Measurements from ENCODE around the gene HIPK2. TPM values are rescaled to one million over a fixed set of nuclear protein-coding genes. Genes with fewer than 3 reads are reported as not detected.

HIPK2 gene
- polyA plus RNA-seq, 1 donor (not counting 4 experiments of a cell fraction or from before 2014, with no cell fraction given): 5.8 TPM

GRCh38 chr7:139680676-139681462, 96.9 kb downstream of the HIPK2 start:
- Histone ChIP-seq H3K4me2 (ENCODE audit: control insufficient read depth, extremely low read depth, insufficient read depth, low read depth, low read length) (peak overlapping the region; percentile 60), H3K4me3 (ENCODE audit: control insufficient read depth in 2 of 3, extremely low read depth in 1 of 3, insufficient read depth in 2 of 3, low read depth in 1 of 3, low read length in 3 of 3) (no peak overlapping the region), H3K36me3 (ENCODE audit: control insufficient read depth in 2 of 2, extremely low read depth in 1 of 2, insufficient read depth in 2 of 2, low read length in 2 of 2) (no peaks in the 10 kb centered on the region), H3K9me1 (ENCODE audit: control insufficient read depth, extremely low read depth, insufficient read depth, low read length) (no peaks in the 10 kb centered on the region), H3K4me1 (ENCODE audit: control insufficient read depth, extremely low read depth, insufficient read depth, low read length) (peaks cover 46% of the 10 kb centered on the region), H3K9me3 (ENCODE audit: control insufficient read depth, low read depth, low read length) (peaks cover 1% of the 10 kb centered on the region), H3K9ac (ENCODE audit: control insufficient read depth, extremely low read depth, insufficient read depth, low read length) (peak overlapping the region; percentile 67), H4K20me1 (ENCODE audit: control insufficient read depth, extremely low read depth, insufficient read depth, low read length) (no peaks in the 10 kb centered on the region), H3K79me2 (ENCODE audit: control insufficient read depth, insufficient read depth, low read length) (peaks cover 4% of the 10 kb centered on the region), H2AFZ (ENCODE audit: control insufficient read depth, low read length) (no peak overlapping the region), H3K27ac (ENCODE audit: control insufficient read depth, insufficient read depth, low read length) (peak overlapping the region; percentile 94), H3K27me3 (ENCODE audit: control insufficient read depth, extremely low read depth, insufficient read depth, low read length) (no peaks in the 10 kb centered on the region)
- dilution Hi-C loops (cut with MboI; ENCODE audit: extremely low pct_ligation_motif_present, low sequenced_read_pairs): no loop called here
- no peak for TF ChIP-seq EZH2 (IDR thresholded peaks at IDR 0.05; ENCODE audit: low read length)
- TF ChIP-seq, protein P1, sequence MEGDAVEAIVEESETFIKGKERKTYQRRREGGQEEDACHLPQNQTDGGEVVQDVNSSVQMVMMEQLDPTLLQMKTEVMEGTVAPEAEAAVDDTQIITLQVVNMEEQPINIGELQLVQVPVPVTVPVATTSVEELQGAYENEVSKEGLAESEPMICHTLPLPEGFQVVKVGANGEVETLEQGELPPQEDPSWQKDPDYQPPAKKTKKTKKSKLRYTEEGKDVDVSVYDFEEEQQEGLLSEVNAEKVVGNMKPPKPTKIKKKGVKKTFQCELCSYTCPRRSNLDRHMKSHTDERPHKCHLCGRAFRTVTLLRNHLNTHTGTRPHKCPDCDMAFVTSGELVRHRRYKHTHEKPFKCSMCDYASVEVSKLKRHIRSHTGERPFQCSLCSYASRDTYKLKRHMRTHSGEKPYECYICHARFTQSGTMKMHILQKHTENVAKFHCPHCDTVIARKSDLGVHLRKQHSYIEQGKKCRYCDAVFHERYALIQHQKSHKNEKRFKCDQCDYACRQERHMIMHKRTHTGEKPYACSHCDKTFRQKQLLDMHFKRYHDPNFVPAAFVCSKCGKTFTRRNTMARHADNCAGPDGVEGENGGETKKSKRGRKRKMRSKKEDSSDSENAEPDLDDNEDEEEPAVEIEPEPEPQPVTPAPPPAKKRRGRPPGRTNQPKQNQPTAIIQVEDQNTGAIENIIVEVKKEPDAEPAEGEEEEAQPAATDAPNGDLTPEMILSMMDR (optimal IDR thresholded peaks at IDR 0.05 in 1 of 3, IDR thresholded peaks at IDR 0.05 in 1 of 3, conservative IDR thresholded peaks at IDR 0.05 in 1 of 3; ENCODE audit: extremely low read depth in 1 of 3, insufficient read depth in 2 of 3, low read length in 3 of 3): no peak
- FAIRE-seq (peak; percentile 44), DNase-seq (ENCODE audit: low read depth, low spot score) (peak; percentile 78)

DNA sequence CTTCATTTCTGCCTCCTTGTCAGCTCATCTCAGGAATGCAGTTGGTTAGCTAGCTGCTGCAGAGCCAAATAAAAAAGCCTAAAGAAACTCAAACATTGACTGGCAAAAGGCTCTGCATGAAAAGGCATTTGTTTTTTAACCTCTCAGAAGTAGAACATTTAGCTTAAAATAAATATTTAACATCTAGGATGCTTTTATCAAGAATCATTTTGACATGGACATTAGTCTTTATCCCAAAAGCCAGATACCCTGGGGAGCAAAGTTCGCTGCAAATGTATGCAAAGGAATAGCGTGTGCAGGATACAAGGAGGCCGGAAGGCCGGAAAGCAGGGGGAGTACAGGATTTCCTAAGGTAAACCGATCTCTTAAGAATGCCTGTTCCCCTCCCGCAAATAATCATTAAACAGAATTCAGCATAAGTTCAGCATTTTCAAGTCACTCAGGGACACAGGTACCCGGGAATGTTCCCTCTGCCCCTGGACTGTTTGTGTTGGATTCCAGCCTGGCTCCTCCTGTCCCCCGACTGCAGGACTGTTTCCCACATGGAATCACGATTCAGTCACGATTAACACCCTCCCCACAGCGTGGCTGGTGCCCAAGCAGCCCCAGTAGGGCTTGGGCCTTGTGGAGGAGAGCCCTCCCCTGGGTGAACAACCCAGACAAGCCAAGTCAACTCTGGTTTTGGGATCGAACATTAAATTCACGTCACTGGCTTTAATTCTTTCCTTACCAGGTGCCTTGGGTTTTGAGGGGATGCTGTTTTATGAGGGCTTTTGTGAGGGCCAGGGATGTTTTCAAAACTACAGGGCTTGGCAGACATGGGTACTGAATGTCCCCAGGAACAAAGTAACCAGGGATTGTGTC, 97.8 kb downstream of the HIPK2 start:
- DNase-seq (ENCODE audit: low read depth, low spot score) (no peak), FAIRE-seq (no peak)
- Histone ChIP-seq H3K36me3 (ENCODE audit: control insufficient read depth in 2 of 2, extremely low read depth in 1 of 2, insufficient read depth in 2 of 2, low read length in 2 of 2) (no peaks in the 10 kb centered on the region), H3K9me3 (ENCODE audit: control insufficient read depth, low read depth, low read length) (no peaks in the 10 kb centered on the region), H3K9ac (ENCODE audit: control insufficient read depth, extremely low read depth, insufficient read depth, low read length) (peak overlapping the region; percentile 67), H3K4me1 (ENCODE audit: control insufficient read depth, extremely low read depth, insufficient read depth, low read length) (peaks cover 46% of the 10 kb centered on the region), H3K4me2 (ENCODE audit: control insufficient read depth, extremely low read depth, insufficient read depth, low read depth, low read length) (peak overlapping the region; percentile 60), H3K79me2 (ENCODE audit: control insufficient read depth, insufficient read depth, low read length) (peaks cover 4% of the 10 kb centered on the region), H3K27ac (ENCODE audit: control insufficient read depth, insufficient read depth, low read length) (peak overlapping the region; percentile 94), H4K20me1 (ENCODE audit: control insufficient read depth, extremely low read depth, insufficient read depth, low read length) (no peaks in the 10 kb centered on the region), H3K9me1 (ENCODE audit: control insufficient read depth, extremely low read depth, insufficient read depth, low read length) (no peaks in the 10 kb centered on the region), H2AFZ (ENCODE audit: control insufficient read depth, low read length) (no peak overlapping the region), H3K4me3 (ENCODE audit: control insufficient read depth in 2 of 3, extremely low read depth in 1 of 3, insufficient read depth in 2 of 3, low read depth in 1 of 3, low read length in 3 of 3) (no peak overlapping the region), H3K27me3 (ENCODE audit: control insufficient read depth, extremely low read depth, insufficient read depth, low read length) (no peaks in the 10 kb centered on the region)
- dilution Hi-C loops (cut with MboI; ENCODE audit: extremely low pct_ligation_motif_present, low sequenced_read_pairs): no loop called here
- TF ChIP-seq, protein P1 (optimal IDR thresholded peaks at IDR 0.05 in 1 of 3, IDR thresholded peaks at IDR 0.05 in 1 of 3, conservative IDR thresholded peaks at IDR 0.05 in 1 of 3; ENCODE audit: extremely low read depth in 1 of 3, insufficient read depth in 2 of 3, low read length in 3 of 3): no peak
- TF ChIP-seq EZH2 (IDR thresholded peaks at IDR 0.05; ENCODE audit: low read length): no peak
